Upper lobe of left lung (tissue), 4 donors: ENCODE results near the gene GRIN2A.

ENCODE experiments used
- CTCF ChIP-seq, 6 experiments: fragments of 450-650 bp in 4 of 6; fragments of 200-600 bp in 2 of 6; sonication (generic) in 2 of 6; IDR thresholded peaks; one replicate each; pipeline ENCODE4 v1.5.1; 2016 to 2019; ENCODE audit warnings: antibody characterized with exemption in 6 of 6
- POLR2A ChIP-seq, 4 donors: fragments of 450-650 bp; IDR thresholded peaks; one replicate each; pipeline ENCODE4 v1.5.1; 2016 to 2017; ENCODE audit warnings: antibody characterized with exemption in 4 of 4, mild to moderate bottlenecking in 2 of 4
- POLR2AphosphoS5 ChIP-seq, 2 donors: sonication (generic); formaldehyde crosslinking; IDR thresholded peaks; one replicate each; pipeline ENCODE4 v1.5.1; 2017; ENCODE audit warnings: antibody characterized with exemption in 2 of 2

- TF ChIP-seq CTCF (IDR thresholded peaks at IDR 0.05) (no peak), POLR2A (IDR thresholded peaks at IDR 0.05) (no peak), POLR2AphosphoS5 (IDR thresholded peaks at IDR 0.05) (no peak)
Measured at GRCh38 chr16:10110552-10110951, 71.7 kb downstream of the GRIN2A start.
